HUES48 (cell line): ENCODE data around the gene NUDT13.
A peak's percentile ranks its signal among the peaks of the same experiment; 100 is the strongest.

Experiments used
- H3K27ac ChIP-seq: one replicate; pipeline ENCODE4 v1.7.0; 2013; ENCODE audit warnings: low read depth, low read length, inconsistent platforms
- H3K27me3 ChIP-seq: 2 replicates; pipeline ENCODE4 v1.6.1; 2013; ENCODE audit warnings: mild to moderate bottlenecking, low read length; ENCODE audit not compliant: control insufficient read depth, insufficient read depth
- H3K36me3 ChIP-seq: 2 replicates; pipeline ENCODE4 v1.6.1; 2013; ENCODE audit warnings: low read length; ENCODE audit not compliant: control insufficient read depth, insufficient read depth
- H3K4me1 ChIP-seq: 2 replicates; pipeline ENCODE4 v1.6.1; 2013; ENCODE audit warnings: mild to moderate bottlenecking, low read length; ENCODE audit not compliant: control insufficient read depth, insufficient read depth
- H3K4me3 ChIP-seq: 2 replicates; pipeline ENCODE4 v1.5.1; 2013; ENCODE audit warnings: mild to moderate bottlenecking, low read depth, low read length
- H3K9ac ChIP-seq: 2 replicates; pipeline ENCODE4 v1.6.1; 2013; ENCODE audit warnings: mild to moderate bottlenecking, low read depth, low read length, moderate library complexity
- H3K9me3 ChIP-seq: 2 replicates; pipeline ENCODE4 v1.6.1; 2013; ENCODE audit warnings: low read length; ENCODE audit not compliant: control insufficient read depth, insufficient read depth

NUDT13 gene

GRCh38 chr10:73110345-73110849 is at the start of gene NUDT13:
TSS of gene NUDT13 (plus strand) at chr10:73110455. CDS start at chr10:73114366, 3,911 bp downstream.
- Histone ChIP-seq H3K9ac (peak within 1 kb of the TSS; percentile 59), H3K4me1 (no peaks in the 10 kb centered on the region), H3K27ac (peak within 1 kb of the TSS; percentile 83), H3K4me3 (peak within 1 kb of the TSS; percentile 66), H3K9me3 (peaks cover 5% of the 10 kb centered on the region; the same call in 1 of the 2 replicates), H3K27me3 (no peaks in the 10 kb centered on the region), H3K36me3 (no peaks in the 10 kb centered on the region)

GRCh38 chr10:73060738-73061635 is 49.3 kb upstream of the NUDT13 start:
- H3K36me3 ChIP-seq = no peaks in the 10 kb centered on the region

DNA sequence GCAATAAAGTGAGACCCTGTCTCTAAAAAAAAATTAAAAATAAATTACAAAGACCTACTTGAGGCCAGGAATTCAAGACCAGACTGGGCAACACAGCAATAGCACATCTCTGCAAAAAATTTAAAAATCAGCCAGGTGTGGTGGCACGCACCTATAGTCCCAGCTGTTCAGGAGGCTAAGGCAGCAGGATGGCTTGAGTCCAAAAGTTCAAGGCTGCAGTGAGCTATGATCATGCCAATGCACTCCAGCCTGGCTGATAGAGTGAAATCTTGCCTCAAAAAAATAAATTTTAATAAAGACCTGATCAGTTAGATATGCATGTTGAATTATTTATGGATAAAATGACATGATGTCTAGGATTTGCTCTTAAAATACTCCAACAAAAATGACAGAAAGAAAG is 48.5 kb upstream of the NUDT13 start:
- Histone ChIP-seq H3K9ac (no peak overlapping the region), H3K27ac (no peak overlapping the region), H3K9me3 (no peaks in the 10 kb centered on the region), H3K36me3 (0 out of 2 replicates have a peak, but pooled peaks cover 3% of the 10 kb centered on the region), H3K4me3 (no peak overlapping the region), H3K4me1 (no peaks in the 10 kb centered on the region), H3K27me3 (no peaks in the 10 kb centered on the region)

More at GRCh38 chr10:73060738-73061635, 49.3 kb upstream of the NUDT13 start:
- no peak overlapping the region for H3K4me3 ChIP-seq
- H3K9ac ChIP-seq = no peak overlapping the region
- H3K9me3 ChIP-seq = no peaks in the 10 kb centered on the region
- no peaks in the 10 kb centered on the region for H3K4me1 ChIP-seq
- no peak overlapping the region for H3K27ac ChIP-seq
- no peaks in the 10 kb centered on the region for H3K27me3 ChIP-seq

DNA sequence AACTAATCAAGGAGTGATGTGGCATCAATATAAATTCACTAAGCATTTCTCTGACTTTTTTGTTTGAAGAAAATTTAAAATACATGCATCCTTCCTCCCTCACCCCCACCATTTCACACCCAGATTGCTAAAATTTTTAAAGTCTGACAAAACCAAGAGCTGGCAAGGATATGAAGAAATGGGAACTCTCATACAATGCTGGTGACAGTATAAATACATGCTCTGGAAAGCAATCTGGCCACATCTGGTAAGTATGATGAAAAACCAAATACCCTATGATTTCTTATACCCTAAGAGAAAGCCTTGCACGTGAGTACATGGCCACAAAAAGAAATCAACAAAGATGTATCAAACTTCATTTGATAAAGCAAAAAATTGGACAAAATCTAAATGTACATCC is 44.8 kb upstream of the NUDT13 start:
- Histone ChIP-seq H3K4me1 (no peaks in the 10 kb centered on the region), H3K27me3 (no peaks in the 10 kb centered on the region), H3K36me3 (peaks cover 14% of the 10 kb centered on the region; the same call in 1 of the 2 replicates), H3K9me3 (no peaks in the 10 kb centered on the region), H3K27ac (no peak overlapping the region), H3K4me3 (no peak overlapping the region), H3K9ac (no peak overlapping the region)

DNA sequence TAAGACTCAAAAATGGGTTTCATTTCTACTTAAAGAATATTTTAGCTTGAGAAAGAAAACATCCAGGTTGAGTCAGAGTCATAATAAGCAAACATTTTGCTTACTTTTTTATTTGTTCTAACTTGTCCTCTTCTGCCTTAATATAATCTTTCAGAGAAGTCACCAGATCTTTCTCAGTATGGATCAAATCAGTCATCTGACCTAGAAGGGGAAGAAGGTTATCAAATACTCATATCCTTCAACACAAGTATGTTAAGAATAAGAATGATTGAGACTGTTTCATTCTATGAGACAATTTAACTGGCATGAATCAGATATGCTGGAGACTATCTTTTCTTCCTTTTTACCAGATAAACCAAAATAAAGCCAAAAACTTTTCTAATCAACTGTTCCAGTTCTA is 36.6 kb upstream of the NUDT13 start:
- no peak overlapping the region for H3K9ac ChIP-seq
- H3K4me3 ChIP-seq = no peak overlapping the region
- H3K9me3 ChIP-seq = no peaks in the 10 kb centered on the region
- no peak overlapping the region for H3K27ac ChIP-seq
- peaks cover 39% of the 10 kb centered on the region for H3K36me3 ChIP-seq
- H3K4me1 ChIP-seq = 0 out of 2 replicates have a peak, but pooled peaks cover 6% of the 10 kb centered on the region
- H3K27me3 ChIP-seq = no peaks in the 10 kb centered on the region

DNA sequence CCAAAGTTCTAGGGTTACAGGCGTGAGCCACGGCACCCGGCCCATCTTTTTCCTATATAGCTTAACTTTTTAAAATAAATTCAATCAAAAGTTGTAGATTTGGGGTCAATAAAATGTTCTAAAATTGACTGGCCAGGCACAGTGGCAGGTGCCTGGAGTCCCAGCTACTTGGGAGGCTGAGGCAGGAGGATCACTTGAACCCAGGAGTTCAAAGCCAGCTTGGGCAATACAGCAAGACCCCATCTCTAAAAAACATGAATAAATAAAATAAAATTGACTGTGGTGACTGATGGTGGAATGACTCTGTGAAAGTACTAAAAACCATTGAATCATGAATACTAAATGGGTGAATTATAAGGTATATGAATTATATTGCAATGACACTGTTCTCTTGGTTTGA is 34.4 kb upstream of the NUDT13 start:
- no peak overlapping the region for H3K4me3 ChIP-seq
- no peak overlapping the region for H3K27ac ChIP-seq

DNA sequence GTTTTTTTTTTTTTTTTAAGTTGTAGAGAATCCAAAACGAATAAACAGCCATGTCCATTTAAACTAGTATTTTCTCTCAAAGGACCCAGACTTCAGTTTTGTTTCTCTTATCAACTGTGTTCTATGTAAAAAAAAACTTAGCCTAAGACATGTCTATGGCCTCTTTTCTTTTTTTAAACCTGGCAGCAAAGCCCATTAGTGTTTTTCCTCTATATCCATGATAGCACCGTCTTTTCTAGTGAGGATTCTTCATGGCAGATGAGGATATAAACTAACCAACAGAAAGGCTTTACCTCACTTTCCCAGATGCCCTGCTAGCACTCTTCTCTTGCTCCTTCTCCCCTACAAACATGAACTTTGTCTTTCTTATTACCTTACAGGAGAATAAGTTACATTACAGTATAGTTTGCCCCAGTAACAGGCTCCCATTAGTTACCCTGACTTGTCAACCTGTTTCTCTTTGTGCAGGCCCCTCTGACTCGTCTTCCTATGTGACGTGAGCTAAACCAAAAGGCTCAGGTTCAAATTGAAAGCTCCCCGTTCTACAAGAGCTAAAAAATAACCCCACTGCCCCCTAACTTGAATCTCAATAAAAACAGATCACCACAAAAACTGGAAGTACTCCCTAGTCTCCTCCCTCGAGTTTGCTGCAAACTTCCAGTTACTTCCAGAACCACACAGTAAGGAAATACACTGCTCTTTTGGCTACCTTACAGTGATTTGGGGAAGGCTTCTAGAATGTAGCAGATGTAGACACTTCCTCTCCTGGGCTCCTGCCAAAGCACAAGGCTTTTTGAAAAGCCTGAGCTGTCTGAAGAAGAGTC is 33.7 kb upstream of the NUDT13 start:
- no peak overlapping the region for H3K9ac ChIP-seq
- 0 out of 2 replicates have a peak, but pooled peaks cover 6% of the 10 kb centered on the region for H3K4me1 ChIP-seq
- H3K27ac ChIP-seq = no peak overlapping the region
- H3K36me3 ChIP-seq = peaks cover 22% of the 10 kb centered on the region
- no peaks in the 10 kb centered on the region for H3K9me3 ChIP-seq
- no peak overlapping the region for H3K4me3 ChIP-seq
- H3K27me3 ChIP-seq = no peaks in the 10 kb centered on the region

More for the DNA sequence above, 34.4 kb upstream of the NUDT13 start:
- Histone ChIP-seq H3K9me3 (no peaks in the 10 kb centered on the region), H3K27me3 (no peaks in the 10 kb centered on the region), H3K9ac (no peak overlapping the region), H3K36me3 (peaks cover 29% of the 10 kb centered on the region), H3K4me1 (0 out of 2 replicates have a peak, but pooled peaks cover 6% of the 10 kb centered on the region)

DNA sequence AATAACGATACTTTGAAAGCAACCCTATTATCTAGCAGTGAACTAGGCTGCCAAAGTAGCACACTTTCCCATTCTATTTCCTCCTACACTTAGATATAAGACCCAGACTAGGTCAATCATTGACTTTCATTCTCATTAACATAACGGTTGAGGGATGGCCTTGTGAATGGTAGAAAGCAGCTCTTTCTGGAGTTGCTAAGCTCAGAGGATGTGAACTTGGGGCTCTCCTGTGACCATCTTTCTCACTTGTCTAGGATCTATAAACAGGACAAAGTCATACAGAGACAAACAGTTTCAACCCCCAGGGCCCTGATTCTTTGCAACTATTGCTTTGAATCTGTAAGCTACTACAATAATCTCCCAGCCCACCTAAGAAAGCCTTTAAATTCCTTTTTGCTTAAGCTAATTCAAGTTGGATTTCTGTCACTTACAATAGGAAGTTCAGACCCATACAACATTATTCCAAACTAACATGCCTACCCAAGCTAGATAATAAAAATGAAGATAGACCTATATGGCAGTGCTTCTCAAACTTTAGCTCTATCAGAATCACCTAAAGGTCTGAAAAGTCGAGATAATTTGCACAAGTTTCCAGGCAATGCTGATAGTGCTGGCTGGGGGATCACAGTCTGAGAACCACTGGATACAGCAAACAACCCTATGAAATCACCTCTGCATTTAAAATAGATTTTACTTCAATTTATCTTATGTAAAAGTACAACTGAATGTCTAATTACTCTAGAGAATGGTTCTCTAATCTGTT is 30.3 kb upstream of the NUDT13 start:
- Histone ChIP-seq H3K9ac (no peak overlapping the region), H3K9me3 (no peaks in the 10 kb centered on the region), H3K27me3 (no peaks in the 10 kb centered on the region), H3K4me1 (0 out of 2 replicates have a peak, but pooled peaks cover 6% of the 10 kb centered on the region), H3K4me3 (no peak overlapping the region), H3K27ac (no peak overlapping the region), H3K36me3 (no peaks in the 10 kb centered on the region)

GRCh38 chr10:73083221-73083620 is 27.0 kb upstream of the NUDT13 start:
- Histone ChIP-seq H3K4me1 (no peaks in the 10 kb centered on the region), H3K36me3 (no peaks in the 10 kb centered on the region), H3K9me3 (no peaks in the 10 kb centered on the region), H3K4me3 (no peak overlapping the region), H3K9ac (no peak overlapping the region), H3K27me3 (no peaks in the 10 kb centered on the region), H3K27ac (no peak overlapping the region)

GRCh38 chr10:73084209-73084608 is 26.0 kb upstream of the NUDT13 start:
- H3K27me3 ChIP-seq = no peaks in the 10 kb centered on the region

More at GRCh38 chr10:73084209-73084608, 26.0 kb upstream of the NUDT13 start:
- Histone ChIP-seq H3K4me3 (no peak overlapping the region), H3K9ac (no peak overlapping the region), H3K36me3 (no peaks in the 10 kb centered on the region), H3K9me3 (no peaks in the 10 kb centered on the region), H3K4me1 (no peaks in the 10 kb centered on the region), H3K27ac (no peak overlapping the region)
